Smooth muscle cell of bladder (primary cell): ENCODE data around the gene MYL9. TPM values are rescaled to one million over a fixed set of nuclear protein-coding genes. Genes with fewer than 3 reads are reported as not detected.

Experiments
- total RNA-seq: library from RNA; depleted of rRNA; stranded (reverse); fragments of >200 nt; gene quantifications from 2 replicates; pipeline ENCODE4 v1.2.3, GENCODE V29; 2014

The MYL9 gene
- 6.8 and 13.9 TPM in 2 replicates for total RNA-seq

DNA sequence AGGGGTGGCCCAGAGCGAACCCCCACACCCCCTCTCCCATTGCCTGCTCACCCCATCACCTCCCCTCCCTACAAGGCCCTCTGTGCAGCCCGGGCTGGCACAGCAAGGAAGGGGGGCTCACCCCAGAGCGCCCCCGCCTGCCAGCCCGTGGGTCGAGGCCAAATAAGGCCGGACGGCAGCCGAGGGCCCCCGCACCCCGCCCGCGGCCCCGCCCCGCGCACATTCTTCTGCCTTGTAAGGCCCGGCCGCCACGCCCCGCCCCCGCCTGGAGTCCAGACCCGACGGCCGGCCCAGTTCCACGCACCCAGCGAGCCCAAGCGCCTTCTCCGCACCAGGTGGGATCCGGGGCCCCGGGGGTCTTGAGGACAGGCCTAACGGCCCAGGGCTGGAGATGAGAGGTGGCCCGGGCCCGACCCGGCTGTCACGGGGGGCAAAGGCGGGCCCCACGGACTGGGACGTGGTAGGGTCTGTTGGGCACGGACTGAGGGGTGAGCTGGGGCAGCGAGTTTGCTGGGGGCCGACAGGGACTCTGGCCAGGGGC is at the start of gene MYL9:
Gene MYL9, plus strand, starts transcription at position 293 of the 541 bp plus-strand sequence. CDS start 3,366 bp downstream, outside the sequence.

DNA sequence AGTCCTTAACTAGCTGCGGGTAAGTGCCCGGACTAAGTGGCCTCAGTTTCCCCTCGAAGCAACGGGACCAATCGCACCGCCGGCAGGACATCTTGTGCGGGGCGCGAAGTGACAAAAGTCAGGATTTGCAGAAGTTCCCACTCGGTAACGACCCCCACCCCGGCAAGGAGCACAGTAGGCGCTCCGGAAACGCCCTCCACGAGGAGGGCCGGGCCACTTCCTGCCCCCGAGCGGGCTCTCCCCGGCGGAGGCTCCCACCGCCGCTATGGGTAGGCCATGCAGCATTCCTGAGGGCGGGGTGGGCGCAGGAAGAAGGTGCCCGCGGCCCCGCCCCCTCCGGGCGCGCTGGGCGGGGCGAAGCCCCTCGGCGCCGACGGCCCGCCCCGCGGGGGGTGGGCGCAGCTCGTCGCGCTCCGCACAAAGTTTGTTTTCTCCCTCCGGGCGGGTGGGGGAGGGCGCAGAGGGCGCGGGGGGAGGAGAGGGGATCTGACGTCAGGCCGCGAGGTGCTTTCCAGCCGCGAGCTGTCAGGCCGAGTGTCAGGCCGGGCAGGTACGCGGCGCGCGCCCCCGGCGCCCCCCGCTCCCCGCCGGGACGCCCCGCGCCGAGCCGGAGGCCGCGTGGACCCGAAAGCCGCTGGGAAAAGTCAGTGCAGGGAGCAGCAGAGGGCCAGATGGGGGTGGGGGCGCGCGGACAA is 31.9 kb downstream of the MYL9 start, which contains the start of gene TGIF2:
Gene TGIF2, plus strand, starts transcription at position 495 of the 695 bp plus-strand sequence. CDS start 5,178 bp downstream, outside the sequence.

Other genes starting within 250 kb of the MYL9 start
- 8.2 and 10.1 TPM in 2 replicates for gene DLGAP4, start 235.2 kb upstream of the MYL9 start, total RNA-seq
- gene TGIF2, start 32.1 kb downstream of the MYL9 start, total RNA-seq: 5.1 and 7.7 TPM in 2 replicates
- 64.3 and 74.1 TPM in 2 replicates for gene RAB5IF, start 64.3 kb downstream of the MYL9 start, total RNA-seq
- gene SLA2, start 104.7 kb downstream of the MYL9 start, total RNA-seq: not detected in 2 replicates
- 17.8 and 18.6 TPM in 2 replicates for gene NDRG3, start 204.6 kb downstream of the MYL9 start, total RNA-seq
- 5.5 and 6.4 TPM in 2 replicates for gene DSN1, start 232.2 kb downstream of the MYL9 start, total RNA-seq